Muscle of back (tissue), 11 donors: ENCODE measurements around the gene CREB3L1. TPM values are rescaled to one million over a fixed set of nuclear protein-coding genes. Genes with fewer than 3 reads are reported as not detected.
"Not testable (repeated sequence)": the region's sequence is repeated elsewhere in the genome, so short reads cannot be mapped to it uniquely, and the experiment has no call there.

Source experiments
- DNase-seq, 3 donors: peaks; one replicate each; pipeline versions ENCODE4 v3.0.0 to v3.0.0-alpha.2; 2013
- polyA plus RNA-seq, 10 donors: library from polyadenylated mRNA; unstranded; fragments of 120-200 nt; gene quantifications; one replicate each; pipeline ENCODE4 v1.2.1, GENCODE V29; 2013; ENCODE audit not compliant: insufficient read length in 10 of 10

Gene CREB3L1
- polyA plus RNA-seq, 10 donors, result 37.6 to 62.4 (median 46.5) TPM

DNA sequence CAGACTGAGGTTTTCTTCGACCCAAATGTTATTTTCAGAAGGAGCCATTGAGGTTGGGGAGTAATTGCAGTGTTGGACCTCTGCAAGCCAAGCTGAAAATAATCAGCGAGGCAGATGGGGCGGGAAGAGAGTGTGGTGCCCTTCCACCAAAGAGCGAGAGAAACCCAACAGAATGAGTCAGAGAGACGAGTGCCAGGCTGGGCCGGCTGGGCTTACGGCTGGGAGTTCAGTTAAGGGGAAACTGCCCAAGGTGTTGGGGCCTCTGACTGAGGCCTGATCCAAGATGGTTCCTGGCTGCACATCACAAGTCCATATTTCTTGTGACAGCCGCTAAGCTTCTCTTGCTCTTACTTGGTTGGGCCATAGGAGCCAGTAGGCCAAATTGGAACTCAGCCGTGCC, 30.4 kb upstream of the CREB3L1 start:
- DNase-seq, result no peak

DNA sequence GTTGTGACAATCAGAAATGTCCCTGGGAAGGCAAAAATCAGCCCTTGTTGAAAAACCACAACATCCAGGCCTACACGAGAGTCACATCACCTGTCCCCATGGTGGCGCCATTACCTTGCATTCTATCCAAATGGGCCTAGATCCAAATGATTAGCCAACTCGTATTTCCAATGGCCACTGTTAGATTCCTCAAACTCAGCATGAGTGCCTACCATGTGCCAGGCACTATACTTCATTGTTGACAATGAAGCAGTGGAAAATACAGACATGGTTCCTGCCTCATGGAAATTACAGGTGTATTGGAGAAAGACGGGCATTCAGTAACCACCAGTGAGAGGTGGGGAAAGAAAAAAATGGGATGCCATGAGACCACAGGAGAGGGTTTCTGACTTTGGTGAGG, 29.8 kb upstream of the CREB3L1 start:
- no peak for DNase-seq

DNA sequence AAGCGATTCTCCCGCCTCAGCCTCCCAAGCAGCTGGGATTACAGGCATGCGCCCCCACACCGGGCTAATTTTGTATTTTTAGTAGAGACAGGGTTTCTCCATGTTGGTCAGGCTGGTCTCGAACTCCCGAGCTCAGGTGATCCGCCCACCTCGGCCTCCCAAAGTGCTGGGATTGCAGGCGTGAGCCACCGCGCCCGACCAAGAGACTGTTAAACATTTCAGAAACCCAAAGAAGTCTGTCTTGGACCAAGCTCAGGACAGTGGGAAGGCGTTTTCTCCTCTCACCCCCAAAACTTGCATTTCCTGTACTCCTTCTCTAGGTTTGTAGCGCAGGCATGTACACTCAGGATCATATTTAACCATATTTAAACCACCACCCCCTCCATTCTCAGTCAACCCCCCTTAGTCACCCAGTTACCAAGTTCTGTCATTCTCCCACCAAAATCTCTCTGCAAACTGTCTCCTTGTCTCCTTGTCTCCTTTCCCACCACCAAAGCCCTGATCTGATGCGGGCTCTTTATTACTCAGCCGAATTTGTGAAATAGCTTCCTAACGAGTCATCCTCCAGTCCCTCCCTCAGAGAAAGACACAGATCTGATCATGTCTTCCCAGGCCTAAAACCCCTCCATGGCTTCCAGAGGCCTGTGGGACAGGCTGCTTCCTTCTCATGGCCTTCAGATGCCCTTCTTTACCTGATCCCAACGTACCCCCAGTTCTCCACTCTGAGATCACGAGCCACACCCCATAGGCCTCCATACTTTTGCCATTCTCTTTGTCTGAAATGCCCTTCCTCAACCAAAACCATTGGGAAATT, 29.0 kb upstream of the CREB3L1 start:
- peak in 1 of 3 donors; percentile 96 for DNase-seq

DNA sequence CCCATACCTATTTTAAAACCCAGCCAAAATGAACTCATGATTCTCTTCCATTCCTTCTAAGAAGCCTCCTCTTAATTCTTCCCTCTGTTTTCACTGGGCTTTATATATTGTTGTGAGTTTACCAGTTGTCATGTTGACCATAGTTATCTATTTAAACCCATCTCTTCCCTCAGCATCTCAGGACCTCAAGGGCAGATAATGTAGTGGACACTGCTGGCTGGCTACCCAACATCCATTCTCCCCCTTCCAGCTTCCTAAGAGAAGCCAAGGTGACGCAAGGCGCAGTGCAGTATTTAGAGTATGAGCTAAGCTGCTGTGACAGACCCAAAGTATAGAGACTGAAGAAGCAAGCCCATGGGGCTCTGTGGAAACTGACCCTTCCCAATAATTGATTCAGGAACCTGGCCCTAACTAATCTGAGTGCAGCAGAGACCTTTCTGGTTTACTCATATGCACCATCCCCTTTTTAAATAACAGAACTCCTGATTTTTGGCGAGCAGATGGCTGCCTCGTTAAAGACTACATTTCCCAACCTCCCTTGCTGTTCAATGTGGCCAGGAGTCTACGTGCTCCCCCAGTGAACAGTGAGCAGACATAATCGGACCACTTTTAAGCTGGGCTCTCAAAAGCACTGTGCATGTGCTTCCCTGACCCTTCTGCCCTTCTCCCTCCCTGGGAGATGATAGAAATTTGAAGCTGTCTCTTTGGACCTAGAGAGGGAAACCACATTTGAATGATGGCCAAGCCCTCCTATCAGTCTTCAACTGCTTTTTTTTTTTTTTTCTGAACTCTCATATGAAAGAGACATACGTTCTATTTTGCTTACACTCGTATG, 28.1 kb upstream of the CREB3L1 start:
- DNase-seq, result peak in 2 of 3 donors; percentile 60 to 64

DNA sequence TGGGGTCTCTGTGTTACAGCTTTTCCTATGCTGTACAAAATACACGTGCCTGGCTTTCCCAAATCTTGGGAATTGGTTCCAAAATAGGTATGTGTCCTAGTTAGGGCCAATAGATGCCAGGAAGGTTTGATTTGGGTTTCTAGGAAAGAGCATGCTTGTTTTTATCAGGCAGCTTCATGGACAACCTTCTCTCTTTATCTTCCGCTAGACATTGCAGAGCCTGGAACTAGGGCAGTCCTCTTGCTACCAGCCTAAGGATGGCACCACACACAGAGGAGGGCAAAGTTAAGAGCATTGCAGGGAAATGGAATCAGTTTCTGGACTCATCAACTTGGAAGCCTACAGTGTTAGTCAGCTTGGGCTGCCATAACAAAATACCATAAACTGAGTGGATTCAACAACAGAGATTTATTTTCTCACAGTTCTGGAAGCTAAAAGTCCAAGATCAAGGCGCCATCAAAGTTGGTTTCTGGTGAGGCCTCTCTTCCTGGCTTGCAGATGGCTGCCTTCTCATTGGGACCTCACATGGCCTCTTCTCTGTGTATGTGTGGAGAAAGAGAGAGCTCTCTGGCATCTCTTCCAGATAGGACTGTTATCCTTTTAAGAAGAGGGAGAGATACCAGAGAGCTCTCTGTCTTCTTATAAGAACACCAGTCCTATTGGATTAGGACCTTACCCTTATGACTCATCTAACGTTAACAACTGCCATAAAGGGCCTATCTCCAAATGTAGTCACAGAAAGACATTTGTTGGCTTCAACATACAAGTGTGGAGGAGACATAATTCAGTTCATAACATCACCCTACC, 27.3 kb upstream of the CREB3L1 start:
- DNase-seq, result no peak

DNA sequence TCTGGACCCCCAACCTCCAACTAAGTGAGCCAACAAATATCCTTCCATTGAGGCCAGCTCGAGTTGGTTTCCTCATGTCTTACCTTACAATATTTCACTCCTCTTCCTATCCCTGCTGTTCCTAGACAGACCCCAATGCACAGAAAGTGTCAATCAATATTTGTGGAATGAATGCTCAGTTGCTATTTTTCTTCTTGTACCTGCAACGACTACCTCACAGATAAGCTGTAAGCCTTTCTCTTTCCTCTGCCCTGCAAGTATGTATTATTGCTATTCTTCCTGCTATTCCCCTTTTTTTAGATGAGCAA, 26.8 kb upstream of the CREB3L1 start:
- no peak for DNase-seq

DNA sequence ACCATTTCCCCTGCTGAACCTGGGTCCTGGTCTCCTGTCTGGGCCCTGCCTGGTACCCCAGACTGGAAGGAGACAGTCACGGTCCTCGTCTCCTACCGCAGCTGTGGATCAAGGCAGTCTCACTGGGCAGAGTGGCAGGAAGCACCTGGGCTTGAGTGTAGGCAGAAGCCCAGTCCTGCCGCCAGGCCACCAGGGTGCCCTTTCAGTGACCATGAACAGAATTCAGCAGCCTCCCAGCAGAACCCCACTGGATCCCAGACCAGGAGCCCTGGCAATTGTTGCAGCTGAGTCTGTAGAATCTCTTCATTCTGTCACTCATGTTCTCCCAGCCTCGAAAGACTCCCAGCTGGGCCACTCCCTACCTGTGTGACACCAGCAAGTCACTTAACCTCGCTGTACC, 25.5 kb upstream of the CREB3L1 start:
- DNase-seq, result no peak

DNA sequence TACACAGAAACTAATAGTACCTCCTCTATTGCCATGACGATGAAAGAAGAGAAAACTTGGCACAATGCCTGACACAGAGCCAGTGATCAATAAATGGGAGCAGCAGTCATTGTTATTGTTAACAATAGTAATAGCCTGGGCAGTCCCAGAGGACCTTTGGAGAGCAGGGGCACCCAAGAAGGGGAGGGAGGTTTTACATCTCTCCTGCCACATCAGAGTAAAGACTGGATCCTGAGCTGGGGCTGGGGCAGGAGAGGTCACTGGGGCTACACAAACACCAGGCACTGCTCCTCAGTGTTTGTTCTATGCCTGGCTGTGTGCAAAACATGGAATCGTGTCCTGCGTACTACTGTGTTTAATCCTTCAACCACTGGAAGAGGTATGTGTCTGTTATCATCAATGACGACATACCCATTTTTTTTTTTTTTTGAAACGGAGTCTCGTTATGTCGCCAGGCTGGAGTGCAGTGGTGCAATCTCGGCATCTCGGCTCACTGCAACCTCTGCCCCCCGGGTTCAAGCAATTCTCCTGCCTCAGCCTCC, 25.0 kb upstream of the CREB3L1 start:
- DNase-seq, result no peak

DNA sequence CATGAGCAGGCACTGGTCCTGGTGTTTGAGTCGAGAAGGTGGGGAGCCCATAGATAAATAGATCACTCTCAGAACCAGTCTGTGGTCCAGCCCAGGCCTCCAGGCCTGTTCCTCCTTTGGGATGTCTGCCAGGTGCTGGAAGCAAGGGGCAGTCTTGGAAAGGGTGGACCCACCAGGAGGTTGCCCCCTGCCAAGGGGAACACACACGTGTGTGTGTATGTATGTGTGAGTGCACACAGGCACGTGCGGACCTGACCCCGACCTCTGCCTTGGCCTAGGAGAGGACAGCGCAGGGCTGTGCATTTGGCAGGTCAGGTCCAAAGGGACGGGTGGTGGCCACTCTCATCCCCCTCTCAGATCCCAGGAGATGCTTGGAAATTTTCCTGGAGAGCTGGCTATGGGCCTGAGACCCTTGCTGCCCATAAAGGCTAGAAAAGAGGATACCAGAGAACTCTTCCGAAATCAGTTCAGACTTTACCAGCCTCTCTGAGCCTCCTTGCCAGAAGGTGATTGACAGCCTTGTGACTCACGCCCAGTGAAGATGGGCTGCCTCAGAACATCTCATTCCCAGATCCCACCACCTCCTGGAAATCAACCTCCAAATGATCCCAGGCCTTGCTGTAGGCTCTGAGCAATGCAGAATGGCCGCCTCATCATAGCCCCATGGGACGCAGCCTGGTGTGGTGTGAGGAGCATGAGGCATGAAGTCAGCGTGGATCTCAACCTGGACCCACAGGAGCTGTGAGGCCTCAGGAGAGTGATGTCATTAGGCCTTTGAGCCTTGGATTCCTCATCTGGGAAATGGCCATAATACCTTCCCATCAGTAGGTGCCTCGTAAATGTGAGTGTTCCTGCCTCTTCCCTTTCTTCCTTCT, 24.0 kb upstream of the CREB3L1 start:
- no peak for DNase-seq

DNA sequence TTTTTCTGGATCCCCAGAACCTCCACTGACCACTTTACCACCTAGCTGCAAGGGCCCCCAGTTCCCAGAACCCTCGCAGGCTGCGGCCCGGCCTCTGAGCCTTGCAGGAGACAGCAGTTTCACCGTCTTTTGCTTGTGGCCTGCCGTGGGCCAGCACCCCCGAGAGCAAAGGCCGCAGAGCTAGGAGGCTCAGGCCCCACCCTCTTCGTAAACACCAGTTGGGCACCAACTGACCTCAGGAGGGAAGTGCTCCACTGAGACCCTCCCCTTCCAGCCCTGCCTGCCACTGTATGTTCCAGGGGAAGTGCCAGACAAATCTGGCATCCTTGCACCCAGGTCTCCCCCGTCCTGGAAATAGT, 23.4 kb upstream of the CREB3L1 start:
- no peak for DNase-seq

DNA sequence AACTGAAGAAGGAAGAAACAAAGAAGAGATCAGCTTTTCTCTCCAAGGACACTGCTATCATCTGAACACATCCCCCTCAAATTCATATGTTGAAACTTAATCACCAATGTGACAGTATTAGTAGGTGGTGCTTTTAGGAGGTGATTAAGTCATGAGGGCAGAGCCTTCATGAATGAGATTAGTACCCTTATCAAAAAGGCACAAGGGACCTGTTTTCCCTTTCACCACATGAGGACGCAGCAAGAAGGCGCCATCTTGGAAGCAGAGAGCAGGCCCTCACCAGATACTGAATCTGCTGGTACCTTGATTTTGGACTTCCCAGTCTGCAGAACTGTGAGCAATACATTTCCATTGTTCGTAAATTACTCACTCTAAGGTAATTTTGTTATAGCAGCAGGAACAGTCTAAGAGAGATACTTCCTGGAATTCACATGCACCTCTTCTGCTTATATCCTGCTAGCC, 20.9 kb upstream of the CREB3L1 start:
- no peak for DNase-seq

DNA sequence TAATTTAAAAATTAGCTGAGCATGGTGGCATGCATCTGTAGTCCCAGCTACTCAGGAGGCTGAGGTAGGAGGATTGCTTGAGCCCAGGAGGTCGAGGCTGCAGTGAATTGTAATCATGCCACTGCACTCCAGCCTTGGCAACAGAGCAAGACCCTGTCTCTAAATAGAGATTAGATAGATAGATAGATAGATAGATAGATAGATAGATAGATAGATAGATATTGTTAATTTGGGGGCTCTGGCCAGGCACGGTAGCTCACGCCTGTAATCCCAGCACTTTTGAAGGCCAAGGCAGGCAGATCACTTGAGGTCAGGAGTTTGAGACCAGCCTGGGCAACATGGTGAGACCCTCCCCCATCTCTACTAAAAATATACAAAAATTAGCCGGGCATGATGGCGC, 18.1 kb upstream of the CREB3L1 start:
- not testable (repeated sequence) for DNase-seq

DNA sequence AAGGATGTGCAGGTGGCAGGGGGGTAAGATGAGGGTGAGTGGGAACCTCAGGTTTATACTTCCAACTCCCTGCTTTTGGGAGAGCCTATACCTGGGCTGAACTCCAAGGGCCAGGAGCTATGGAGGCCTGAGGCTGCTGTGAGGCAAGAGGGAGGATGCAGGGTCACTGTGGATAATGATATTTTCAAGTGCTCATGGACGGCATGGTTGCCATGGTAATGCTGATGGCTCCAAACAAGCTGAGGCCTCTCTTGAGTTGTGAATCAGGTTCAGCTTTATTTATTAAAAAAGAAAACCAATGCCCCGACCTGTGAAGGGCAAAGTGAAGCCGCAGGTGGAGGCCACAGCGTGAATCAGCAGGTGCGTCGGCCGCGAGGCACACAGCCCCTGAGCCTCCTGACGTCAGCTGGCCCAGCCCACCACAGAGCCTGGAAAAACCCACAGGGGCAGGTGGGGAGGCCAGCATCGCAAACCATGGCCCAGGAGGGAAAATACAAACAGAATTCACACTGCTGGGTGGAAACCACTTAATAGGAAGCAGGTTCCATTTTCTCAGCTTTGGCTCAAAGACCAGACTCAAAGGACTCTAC, 17.4 kb upstream of the CREB3L1 start:
- DNase-seq, result no peak

DNA sequence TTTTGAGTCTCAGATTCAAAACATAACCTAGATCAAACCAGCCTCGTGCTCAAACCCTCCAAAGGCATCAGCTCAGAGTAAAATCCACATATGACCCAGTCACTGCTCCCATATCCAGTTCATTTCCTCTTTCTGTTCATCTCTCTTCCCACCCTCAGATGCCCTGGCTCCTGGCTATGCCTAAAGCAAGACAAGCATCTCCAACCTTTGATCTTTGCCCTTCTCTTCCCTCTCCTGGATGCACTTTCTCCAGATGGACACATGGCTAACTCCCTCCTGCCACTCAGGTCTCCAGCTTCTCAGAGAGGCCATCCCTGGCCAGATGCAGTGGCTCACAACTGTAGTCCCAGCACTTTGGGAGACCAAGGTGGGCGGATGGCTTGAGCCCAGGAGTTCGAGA, 14.3 kb upstream of the CREB3L1 start:
- no peak for DNase-seq

DNA sequence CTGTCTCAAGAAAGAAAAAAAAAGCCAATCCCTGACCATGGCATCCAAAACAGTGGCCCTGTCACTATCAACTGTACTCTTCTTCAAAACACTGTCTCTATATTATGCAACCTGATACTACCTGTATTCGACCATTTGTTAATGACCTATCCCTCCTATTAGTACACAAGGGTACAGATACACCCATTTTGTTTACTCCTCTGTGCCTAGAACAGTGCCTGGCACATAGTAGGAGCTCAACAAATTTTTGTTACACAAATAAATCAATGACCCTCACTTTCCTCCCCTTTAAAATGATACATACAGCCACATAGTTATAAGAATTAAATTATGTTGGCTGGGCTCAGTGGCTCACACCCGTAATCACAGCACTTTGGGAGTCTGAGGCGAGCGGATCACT, 13.4 kb upstream of the CREB3L1 start:
- no peak for DNase-seq

DNA sequence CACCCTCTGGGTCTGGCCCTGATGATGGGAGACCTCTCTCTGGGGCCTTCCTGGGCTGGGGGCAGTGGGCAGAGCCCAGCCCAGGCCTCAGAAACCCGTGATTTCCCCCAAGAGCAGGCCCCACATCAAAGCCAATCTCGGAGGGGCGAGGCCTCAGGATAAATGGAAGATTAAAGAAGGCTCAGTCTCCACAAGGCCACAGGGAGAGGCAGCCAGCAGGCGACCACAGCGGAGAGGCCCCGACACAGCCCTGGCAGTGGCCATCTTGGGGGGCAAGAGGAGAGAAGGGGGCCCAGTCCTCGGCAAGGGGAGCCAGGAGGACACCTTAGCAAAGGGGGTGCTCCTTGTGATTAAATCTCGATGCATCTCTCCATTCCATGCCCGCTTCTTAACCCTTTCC, 12.5 kb upstream of the CREB3L1 start:
- no peak for DNase-seq

DNA sequence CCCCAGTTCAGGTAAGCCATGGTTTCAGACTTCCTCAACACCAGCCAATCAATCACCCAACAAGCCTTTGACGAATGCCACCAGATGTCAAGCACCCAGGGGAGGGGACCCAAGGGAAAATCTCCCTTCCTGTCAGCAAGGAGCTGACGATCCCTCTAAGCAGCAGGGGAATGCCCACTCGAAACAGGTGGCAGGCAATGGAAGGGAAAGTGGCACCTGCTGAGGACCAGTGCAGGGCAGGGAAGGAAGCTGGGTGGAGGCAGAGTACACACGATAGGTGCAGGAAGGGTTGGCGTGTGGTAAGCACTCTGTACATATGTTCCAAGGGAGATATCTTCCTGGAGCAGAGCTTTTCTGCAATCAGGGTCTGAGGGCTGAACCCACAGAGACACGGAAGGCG, 11.7 kb upstream of the CREB3L1 start:
- DNase-seq, result no peak

DNA sequence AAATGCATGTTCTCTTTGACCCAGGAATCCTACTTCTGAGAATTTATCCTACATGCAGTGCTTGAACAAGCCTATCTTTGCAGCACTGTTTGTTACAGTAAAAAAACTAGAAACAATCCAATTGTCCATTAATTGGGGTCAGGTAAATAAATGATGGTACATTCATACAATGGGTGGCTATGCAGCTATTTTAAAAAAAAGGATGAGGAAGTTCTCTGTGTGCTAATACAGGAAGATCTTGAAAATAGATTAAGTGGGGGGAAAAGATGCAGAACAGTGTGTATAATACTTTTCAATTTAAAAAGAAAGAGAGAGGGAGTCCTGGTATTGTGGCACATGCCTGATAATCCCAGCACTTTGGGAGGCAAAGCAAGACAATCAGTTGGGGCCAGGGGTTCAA, 9.5 kb upstream of the CREB3L1 start:
- no peak for DNase-seq

DNA sequence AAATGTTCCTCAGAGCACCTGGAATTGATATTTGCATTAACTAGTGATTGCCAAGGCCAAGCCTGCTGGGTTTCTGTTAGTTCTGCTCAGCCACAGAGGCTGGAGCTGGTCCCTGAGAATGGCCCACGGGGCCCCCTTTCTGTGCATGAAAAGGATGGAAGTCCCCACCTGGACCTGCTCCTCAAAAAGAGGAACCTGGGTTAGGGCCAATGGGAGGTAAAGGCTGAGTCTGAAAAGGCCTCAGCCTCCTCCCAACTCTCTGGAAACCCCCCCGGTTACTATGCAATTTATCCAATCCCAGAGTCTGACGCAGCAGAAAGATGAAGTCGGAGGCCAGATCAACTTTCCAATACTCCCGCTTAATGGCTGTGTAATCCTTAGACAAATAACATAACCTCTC, 6.8 kb upstream of the CREB3L1 start:
- peak in 1 of 3 donors; percentile 70 for DNase-seq

DNA sequence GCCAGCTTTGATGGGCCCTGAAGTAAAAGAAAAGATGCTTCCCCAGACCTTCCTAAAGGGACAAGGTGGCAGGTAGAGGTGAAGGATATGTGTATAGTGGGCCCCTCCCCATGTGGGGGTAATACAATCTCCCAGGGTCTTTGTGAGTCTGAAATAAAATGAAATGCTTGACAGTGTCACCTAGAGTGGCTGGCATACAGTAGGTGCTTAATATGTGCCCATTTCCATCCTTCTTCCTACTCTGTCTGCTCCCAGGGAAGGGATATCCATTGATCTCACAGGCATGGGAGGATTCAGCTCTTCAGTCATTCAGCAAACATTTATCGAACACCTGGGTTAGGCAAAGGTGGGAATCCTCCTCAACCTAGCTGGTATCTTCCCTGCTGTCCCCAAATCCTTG, 6.1 kb upstream of the CREB3L1 start:
- DNase-seq, result no peak
